GM21360 (cell line): ENCODE data around the gene CREB3L2.
"Not testable (repeated sequence)": the region's sequence is repeated elsewhere in the genome, so short reads cannot be mapped to it uniquely, and the experiment has no call there.

ENCODE experiments used
- ATAC-seq: cut with Tn5 transposase; IDR thresholded peaks from one replicate; pipeline ENCODE4 v1.9.1; 2021; ENCODE audit warnings: mild to moderate bottlenecking, moderate library complexity; ENCODE audit not compliant: unreplicated experiment

The CREB3L2 gene

DNA sequence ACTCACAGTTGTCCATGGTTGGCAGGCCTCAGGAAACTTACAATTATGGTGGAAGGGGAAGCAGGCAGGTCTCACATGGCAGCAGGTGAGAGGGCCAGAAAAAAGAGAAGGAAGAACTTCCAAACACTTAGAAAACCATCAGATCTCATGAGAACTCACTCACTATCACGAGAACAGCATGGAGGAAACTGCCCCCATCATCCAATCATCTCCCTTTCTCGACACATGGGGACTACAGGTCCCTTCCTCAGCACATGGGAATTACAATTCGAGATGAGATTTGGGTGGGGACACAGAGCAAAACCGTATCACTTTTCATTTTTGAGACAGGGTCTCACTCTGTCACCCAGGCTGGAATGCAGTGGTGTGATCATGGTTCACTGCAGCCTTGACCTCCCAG lies 12.3 kb upstream of the CREB3L2 start:
- not testable (repeated sequence) for ATAC-seq

GRCh38 chr7:138009350-138009653 lies 7.4 kb upstream of the CREB3L2 start:
- ATAC-seq: no peak

DNA sequence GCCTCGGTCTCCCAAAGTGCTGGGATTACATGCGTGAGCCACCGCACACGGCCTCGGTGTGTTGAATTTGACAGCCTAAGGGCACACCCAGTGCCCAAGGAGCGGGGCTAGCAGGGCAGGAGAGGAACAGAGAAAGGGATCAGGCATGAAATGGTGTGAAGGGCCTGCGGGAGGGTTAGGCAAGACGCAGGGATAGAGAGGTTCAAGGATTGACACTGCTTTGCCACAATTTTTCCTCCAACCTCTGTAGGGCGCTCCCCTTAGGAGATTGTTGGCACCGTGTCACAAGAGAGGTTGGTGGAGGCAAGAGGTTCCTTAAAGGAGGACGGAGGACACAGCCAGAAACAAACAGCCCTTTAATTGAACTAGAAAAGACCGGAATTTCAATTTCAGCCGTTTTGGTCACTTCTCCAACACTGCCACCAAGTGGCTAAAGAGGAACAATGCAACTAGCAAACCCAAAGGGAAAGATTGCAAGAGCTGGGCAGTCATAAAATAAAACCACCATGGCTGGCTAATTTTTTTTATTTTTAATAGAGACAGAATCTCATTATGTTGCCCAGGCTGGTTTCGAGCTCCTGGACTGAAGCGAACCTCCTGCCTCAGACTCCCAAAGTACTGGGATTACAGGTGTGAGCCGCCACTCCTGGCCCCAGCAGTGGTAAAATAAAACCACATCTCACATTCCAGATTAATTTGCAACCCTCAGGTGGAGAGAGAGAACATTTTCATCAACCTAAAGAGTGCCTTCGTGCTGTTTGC lies 6.9 kb upstream of the CREB3L2 start:
- ATAC-seq: peak; percentile 49

DNA sequence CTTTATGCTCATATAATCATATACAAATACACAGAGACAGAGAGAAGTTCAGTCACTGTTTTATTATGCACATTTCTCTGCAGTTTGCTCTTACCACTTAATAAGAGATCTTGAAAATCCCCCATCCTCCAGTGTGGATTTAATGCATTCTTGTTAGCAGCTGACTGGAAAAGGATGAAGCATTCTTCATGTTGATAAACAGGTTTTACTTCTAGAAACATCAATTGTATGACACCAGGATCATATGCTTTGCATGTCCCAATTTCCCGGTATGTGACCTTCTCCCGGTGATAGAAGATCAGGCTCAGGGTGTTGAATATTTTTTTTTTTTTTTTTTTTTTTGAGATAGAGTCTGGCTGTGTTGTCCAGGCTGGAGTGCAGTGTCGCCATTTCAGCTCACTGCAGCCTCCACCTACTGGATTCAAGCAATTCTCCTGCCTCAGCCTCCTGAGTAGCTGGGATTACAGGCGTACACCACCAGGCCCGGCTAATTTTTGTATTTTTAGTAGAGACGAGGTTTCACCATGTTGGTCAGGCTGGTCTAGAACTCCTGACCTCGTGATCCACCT lies 6.2 kb upstream of the CREB3L2 start:
- no peak for ATAC-seq

DNA sequence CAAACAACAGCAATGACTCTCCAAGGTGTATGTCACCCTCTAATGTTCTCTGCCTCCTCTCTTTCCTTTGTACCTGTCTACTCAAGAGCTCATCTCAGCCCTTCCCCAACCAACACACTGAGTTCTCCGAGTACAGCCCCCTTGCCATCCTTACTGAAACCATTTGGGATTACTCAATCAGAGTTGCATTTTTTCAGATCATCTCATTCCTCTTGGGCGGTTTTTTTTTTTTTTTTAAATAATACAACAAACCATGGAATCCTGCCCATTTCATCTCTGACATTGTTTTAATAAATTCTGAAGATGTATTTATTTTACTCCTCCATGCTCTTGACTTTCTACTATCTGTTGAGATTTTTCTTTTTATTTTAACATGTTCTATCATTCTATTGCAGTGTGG lies 4.2 kb upstream of the CREB3L2 start:
- ATAC-seq: no peak

DNA sequence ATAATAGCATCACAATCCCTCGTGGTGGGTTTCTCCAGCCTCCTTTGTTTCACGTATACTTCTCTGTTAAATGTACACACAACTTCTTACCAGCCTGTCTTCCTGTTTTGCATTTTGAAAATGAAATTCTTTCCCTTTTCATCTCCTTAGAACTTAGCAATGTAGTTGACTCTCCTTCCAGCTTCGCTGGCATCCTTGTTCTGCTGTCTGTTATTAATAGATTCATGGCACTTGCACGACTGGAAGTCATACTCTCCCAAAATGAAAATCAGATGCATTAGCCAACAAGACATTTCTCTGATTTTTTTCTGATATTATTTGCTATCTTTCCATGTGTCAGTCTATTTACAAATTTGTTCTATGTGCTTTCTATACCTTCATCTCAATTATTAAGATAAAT lies 3.0 kb upstream of the CREB3L2 start:
- ATAC-seq: no peak

- ATAC-seq: no peak
Observed at GRCh38 chr7:138004046-138004445, 2.2 kb upstream of the CREB3L2 start.

GRCh38 chr7:138002828-138003189 lies 923 bp upstream of the CREB3L2 start:
- ATAC-seq: no peak

- peak; percentile 97 for ATAC-seq
Observed at GRCh38 chr7:138002096-138002827, 376 bp upstream of the CREB3L2 start.

DNA sequence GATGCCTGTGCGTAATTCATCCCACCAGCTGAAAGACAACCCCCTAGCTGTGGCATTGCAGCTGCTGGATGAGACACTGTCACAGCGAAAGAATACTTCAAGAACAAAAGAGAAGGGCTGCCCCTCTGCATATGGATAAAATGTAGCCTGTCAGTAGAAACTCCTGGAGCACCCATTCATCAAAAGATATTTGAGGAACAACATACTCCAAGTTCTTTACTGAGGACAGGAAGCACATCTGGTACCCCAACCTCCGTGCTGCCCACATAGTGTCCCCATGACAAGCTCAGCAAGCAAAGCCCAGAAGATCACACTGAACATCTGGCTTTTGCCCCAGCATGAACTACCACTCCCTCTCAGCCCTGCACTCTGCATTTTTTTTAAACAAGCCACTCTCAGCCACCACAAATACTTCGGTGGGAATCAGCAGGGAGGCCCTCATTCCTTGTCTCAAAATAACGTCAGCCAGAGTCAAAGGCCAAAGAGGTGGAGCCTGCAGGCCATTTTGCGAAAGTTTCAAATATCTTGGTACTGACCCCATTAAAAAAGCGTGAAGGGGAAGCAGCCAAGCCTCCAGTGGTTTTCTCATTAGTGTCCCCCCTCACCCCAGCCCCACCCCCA lies 1.7 kb downstream of the CREB3L2 start:
- no peak for ATAC-seq

DNA sequence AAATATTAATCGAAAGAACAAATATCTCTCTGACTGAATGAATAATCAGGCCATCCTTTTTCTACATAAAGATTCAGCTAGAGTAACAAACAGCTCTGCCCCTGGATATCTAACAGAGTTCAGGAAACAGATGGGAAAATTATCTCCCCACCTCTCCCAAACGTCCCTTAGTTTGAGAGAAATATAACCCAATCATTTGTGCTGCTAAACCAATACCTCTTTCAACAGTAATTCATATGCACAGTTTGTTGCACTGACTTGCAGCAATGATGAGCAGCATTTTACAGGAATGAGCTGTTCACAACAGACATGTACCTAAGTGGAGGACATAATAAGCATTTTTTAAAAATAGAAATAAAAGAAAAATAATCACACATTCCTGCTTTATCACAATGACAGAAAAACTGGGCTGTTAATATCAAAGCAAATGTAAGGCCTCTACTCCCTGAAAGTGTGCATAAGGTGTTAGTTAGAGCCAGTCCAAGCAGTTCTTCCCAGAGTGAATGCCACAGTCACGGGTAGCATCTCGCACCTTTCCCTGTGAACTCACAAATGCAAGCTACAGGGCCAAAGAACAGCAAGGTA lies 2.3 kb downstream of the CREB3L2 start:
- ATAC-seq: no peak

GRCh38 chr7:137998250-137998649 lies 3.6 kb downstream of the CREB3L2 start:
- ATAC-seq: no peak

DNA sequence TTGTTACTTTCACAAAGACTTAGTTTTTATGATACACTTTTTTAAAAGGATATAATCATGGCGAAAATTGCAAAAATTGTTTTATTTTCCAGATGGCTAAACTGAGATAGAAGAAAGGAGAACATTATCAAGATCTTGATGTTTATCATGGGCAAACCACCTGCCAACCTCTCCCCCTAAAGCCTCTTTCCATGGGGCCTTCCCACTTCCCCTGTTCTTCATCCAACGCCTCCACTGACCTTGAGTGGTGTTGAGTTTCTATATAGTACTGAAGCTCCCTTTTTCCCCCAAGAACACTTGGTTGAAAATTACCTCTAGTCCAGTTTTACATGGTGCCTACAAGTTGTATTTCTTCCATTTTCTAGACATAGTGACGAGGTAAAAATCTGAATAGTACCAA lies 5.0 kb downstream of the CREB3L2 start:
- ATAC-seq: no peak

DNA sequence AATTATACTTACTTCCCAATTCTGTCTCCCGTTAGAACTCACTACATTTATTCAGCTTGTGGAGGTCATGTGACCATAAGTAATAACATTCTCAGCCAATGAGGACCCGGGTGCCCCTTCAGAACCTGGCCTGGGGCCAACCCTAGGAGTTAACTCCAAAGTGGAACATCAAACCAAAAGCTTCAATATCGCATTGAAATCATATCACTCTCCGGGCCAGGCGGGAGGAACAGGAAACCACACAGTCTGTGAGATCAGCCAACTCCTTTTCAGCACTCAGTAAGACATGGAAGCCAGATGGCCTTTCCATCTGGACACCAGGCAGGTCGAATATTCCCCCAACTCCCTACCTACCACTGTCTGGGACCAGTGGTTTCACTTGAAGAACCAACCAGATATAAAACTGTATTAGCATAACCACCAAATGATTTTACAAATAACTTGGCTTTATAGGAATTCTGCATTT lies 5.5 kb downstream of the CREB3L2 start:
- ATAC-seq: no peak

DNA sequence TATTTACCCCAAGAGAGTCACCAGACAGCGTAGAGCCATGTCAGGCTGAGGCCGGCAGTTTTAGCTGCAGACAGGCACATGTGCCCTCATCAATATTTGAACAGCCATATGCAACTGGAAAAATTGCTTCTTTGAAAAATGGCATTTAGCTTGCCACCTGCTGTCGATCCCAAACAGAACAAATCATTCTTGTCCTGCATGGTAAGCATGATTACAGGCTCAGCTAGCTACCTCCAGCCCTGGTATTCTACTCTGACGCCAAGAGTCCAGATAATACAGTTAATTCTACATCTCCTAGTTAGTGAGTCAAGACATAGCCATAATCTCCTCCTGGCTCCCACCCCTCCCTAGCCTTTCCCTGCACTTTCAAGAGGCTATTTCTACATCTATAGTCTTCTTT lies 7.7 kb downstream of the CREB3L2 start:
- ATAC-seq: no peak

DNA sequence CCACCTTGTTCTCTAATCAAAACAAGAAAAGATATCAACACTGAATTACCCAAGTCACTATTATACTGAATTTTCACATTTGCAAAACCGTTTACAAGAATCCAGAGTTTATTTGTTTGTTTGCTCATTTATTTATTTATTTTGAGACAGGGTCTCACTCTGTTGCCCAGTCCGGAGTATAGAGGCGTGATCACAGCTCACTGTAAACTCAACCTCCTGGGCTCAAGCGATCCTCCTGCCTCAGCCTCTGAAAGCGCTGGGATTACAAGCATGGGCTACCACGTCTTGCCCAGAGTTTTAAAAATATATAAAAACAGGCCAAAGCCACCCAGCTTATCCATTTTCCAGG lies 8.5 kb downstream of the CREB3L2 start:
- no peak for ATAC-seq

DNA sequence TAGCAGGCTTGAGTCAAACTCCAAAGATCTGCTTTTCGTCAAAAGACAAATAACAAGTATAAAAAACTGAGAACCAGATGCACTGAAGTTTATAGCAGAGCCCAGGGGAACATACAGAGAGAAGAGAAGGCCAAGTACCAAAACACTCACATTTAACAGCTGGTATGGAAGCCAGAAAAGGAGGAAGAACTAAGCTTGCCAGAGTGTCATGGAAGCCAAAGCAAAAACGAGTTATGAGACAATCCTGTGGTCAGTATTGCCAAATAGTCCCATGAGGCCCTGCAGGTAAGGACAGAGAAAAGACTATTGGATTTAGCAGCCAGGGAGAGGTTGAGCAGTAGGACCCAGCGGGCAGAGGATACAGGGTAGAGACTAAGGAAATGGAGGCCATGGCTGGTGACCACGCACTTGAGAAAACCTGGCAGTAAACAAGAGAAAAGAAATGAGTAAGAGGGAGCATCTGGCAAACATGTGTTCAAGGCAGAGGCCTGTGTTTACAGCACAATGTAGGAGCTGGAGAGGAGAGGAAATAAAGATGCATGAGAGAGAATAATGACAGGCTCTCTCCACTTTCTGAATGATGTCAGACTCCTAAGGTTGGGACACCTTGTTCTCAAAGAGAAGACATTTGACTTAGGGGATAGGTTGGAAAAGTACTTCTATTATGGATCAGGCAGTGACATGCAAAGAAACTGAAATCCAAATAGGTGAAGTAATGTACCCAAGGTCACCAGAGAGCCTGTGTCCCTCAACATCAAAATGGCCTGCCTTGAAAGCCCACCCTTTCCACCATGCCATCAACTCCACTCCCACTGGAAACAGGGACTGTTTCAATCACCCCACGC lies 9.1 kb downstream of the CREB3L2 start:
- ATAC-seq: peak; percentile 44

DNA sequence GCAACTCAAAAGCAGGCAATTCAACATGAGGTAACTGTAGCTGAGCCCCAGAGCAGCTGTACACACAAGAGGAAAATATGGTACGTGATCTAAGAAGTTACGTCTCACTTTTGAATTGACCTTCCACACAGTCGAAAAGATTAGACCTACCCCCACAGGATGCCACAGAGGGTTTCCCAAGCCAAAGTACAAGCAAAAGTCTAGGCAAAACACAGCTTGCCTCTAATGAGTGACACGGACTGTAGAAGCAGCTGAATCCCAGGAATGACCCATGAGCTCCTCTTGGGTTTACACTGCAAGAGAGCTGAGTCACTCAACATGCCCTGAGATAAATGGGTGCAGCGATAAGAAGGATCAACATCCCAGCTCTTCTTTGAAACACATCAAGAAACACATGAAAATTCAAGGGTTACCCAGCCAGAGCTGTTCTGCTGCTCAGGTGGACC lies 9.8 kb downstream of the CREB3L2 start:
- ATAC-seq: no peak

GRCh38 chr7:137990251-137990941 lies 11.5 kb downstream of the CREB3L2 start:
- ATAC-seq: no peak

- no peak for ATAC-seq
Observed at GRCh38 chr7:137989590-137989989, 12.3 kb downstream of the CREB3L2 start.
